Stimulated activated CD4-positive, alpha-beta T cell treated with anti-CD3 and anti-CD28 coated beads, Interleukin-1b, Interleukin-23, amount 100 ng/mL, for 48 hours (primary cell): ENCODE results near the gene IFT122.

Experiments used
- DNase-seq: peaks from one replicate; pipeline ENCODE4 v3.0.0-alpha.2; 2020

The IFT122 gene

DNA sequence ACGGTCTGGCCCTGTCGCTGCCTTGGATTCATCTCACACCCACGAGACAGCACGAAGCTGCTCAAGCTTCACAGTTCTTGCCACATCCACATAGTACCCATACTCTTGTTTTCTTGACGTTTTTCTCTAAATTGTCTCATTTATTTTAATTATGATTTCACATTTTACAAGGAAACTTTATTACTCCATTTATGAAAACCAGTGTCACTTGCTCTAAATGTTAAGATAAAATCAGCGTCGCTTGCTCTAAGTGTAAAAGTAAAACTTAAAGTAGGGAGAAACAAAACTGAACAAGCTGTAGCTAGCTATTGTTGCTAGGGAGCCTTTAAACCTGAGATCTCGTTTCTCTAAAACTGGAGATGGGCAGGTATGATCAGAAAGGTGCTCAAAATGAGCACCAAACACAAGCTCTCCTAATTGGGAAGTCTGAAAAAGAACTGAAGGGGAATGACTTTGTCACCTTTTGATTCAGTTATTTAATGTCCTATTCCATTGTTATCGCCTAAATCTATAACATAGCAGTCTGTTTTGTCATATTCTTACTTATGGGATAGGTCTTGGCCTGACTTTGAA, 680 bp downstream of the IFT122 start:
- no peak for DNase-seq

DNA sequence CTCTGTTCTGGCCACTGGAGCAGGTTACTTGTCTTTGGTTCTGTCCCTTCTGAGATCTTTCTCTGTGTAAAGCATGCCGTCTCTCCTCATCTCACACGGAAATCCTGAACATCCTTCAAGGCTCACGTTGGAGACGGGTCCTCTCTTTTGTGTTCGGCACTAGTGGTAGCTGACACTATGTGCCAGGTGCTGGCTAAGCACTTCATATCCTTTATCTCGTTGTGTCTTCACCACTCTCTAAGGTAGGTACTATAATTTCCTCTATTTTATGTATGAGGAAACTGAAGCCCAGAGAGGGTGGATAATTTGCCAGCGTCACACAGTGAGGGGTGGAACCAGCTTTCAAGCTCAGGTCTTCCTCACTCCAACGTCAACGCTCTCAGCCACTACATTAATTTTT, 1.2 kb downstream of the IFT122 start:
- DNase-seq: no peak

DNA sequence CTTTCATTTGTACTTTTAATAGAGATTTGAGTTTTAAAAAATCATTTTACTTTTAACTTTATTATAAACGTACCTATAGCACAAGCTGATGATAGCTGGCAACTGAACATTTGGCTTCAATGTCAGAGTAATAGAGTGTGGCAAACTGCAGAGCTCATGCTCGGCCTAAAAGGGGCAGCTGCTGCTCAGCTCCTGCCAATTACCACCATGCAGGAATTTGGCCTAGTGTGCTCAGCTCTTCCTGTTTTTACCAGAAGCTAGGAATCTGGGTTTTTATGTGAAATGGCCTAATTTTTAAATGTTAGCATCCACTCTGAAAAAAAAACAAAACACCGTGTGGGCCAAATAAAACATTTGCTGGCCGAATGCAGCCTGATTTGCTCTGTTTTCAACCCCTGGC, 1.8 kb downstream of the IFT122 start:
- DNase-seq: no peak

DNA sequence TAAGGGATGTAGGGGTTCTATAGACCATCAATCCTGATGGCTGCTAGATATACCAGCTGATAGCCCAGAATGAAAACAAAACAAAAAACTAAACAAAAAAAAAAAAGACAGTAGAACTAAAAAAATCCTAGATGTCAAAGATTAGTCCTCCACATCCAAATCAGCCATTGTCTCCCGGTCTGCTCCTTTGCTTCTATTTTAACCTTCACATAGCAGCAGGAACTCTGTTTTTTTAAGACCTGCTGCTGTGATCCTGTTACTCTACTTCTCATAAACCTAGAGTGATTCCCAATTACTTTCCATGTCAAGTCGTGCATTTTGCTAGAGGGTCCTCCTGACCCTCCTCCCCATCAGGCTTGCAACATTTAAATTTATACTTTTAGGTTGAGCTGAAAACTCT, 2.5 kb downstream of the IFT122 start:
- DNase-seq: no peak

DNA sequence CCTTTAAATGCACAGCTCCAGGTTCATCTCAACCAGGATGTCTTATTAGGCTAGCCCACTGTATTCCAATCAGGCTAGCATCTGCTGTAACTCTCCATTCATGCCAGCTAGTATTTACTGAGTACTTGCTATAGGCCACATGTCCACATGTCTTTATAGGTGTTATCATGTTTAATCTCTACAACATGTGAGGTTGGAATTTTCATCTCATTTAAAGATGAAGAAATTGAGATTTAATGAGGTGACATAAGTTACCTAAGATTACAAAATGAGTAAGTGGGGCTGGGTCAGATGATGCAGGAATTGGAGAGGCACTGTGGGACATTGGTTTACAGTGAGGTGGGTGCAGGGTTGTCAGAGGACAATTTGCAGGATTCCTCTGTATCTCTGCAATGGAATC, 2.9 kb downstream of the IFT122 start:
- DNase-seq: no peak

DNA sequence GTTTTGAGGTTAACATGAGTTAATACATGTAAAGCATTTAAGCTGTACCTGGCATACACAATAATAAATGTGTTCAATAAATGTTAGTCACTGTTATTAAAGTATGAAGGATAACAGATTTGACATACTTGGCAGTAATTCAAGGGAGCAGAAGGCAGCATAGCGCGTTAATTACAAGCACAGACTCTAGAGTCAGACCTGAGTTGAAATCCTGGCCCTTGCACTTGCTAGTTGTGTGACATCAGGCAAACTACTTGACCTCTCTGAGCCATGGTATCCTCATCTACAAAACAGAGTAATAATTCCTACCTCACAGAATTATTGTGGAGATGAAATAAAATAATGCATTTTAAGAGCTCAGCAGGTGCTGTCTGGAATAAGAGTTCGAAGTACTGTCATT, 5.4 kb downstream of the IFT122 start:
- DNase-seq: no peak

DNA sequence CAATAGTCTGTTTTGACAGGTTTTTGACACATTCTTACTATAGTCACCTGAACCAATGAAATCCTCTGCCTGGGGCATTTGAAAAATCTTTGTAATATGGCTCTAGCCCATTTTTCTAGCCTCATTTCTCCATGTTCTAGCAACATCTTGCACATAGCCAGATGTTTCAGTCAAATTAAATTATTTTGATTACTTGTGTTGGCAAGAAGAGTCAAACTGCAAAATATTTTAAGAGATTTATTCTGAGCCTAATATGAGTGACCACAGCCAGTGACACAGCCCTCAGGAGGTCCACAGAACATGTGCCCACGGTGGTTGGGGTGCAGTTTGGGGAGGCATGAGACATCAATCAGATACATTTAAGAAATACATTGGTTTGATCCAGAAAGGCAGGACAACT, 6.9 kb downstream of the IFT122 start:
- DNase-seq: no peak

DNA sequence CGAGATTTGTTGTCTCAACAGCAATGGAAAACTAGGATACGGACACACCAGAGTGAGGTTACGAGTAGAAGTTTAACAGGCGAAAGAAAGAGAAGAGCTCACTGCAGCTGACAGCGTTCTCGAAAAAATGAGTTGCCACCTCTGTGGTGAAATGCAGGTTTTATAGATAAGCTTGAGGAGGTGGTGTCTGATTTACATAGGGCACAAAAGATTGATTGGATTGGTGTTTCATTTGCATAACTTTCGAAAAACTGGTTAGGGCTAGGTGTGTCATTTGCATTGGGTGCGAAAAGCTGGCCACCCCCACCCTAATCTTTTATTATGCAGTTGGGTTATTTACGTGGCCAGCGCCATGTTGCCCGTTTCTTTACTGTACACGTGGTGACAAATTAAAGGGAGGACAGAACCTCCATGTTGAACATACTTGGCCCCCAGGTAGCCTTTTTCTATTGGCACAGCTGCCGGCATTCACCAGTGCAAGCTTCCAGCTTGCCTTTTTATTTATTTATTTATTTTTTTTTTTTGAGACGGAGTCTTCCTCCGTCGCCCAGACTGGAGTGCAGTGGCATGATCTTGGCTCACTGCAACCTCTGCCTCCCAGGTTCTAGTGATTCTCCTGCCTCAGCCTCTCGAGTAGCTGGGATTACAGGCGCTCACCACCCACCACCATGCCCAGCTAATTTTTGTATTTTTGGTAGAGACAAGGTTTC, 8.3 kb downstream of the IFT122 start:
- no peak for DNase-seq

DNA sequence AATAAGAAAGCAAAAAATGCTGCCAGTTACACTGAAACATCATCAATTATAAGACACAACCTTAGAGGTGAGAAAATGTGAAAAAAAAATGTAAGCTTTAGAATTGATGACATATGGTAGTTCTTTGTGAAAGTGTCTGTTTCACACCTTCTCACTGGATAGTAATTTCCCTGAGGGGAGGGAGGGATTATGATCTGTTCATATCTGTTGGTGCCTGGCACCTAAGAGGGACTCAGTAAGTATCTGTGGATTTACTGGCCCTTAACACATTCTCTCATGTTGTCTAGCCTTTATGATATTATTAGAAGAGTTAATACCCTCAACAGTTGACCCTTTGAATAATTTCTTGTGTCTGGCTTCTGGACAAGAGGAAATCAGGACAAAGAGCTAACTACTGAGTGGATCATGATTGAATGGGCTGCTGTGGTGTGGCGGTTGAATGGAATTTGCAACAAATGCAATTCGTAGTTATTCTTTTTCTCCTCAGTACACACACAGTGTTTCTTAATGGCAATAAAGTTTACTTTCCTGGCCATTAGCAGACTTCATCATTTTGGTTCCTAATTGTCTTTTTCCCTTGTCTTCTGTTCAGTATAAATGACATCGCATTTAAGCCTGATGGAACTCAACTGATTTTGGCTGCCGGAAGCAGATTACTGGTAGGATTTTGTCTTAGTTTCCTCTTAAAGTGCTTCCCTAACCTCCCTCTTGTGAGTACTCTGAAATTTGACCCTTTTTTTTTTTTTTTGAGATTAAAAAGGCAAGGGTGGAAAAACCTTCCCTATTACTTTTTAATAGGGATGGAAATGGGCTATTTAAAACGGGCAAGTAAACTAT, 9.5 kb downstream of the IFT122 start:
- DNase-seq: no peak

DNA sequence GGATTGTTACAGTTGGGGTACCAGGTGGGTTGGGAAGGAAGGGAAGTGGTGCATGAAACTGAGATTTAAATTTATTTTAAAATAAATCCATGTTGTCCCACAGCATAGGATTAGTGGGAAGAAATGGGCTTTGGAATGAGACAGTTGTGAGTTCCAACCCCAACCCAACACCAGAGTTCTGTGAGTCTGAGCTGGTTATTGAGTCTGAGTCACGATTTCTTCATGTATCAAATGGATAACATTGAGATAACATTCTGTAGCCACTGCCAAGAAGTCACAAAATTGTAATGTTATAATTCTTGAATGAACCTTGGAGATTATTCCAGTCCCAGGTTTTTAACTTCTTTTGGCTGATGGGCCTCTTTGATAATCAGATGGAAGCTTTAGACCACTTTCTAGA, 13.7 kb downstream of the IFT122 start:
- DNase-seq: no peak

DNA sequence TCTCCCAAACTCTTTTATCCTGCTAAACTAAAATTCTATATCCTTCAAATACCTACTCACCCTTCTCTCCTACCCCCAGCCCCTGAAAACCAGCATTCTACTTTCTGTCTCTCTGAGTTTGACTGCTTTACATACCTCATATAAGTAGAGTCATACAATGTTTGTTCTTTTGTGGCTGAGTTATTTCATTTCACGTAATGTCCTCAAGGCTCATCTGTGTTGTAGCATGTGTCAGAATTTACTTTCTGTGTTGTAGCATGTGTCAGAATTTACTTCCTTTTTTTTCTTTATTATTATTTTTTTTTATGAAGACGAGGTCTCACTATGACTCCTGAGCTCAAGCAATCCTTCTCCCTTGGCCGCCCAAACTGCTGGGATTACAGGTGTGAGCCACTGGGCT, 20.1 kb downstream of the IFT122 start:
- DNase-seq: no peak

DNA sequence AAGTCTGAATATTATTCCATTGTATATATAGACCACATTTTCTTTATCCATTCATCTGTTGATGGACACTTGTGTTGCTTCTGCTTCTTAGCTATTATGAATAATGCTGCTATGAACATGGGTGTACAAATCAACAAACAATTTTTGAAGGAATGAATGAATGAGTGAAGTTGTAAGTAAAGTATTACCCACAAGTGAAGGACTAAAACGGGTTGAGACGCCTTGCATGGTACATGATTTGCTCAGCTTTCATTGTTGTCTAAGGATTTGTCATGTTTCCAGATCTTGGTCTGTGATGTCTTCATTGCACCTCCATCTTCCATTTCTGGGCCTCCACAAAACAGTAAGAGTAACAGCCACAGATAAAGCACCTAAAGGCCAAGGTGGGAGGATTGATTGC, 20.5 kb downstream of the IFT122 start:
- DNase-seq: no peak

DNA sequence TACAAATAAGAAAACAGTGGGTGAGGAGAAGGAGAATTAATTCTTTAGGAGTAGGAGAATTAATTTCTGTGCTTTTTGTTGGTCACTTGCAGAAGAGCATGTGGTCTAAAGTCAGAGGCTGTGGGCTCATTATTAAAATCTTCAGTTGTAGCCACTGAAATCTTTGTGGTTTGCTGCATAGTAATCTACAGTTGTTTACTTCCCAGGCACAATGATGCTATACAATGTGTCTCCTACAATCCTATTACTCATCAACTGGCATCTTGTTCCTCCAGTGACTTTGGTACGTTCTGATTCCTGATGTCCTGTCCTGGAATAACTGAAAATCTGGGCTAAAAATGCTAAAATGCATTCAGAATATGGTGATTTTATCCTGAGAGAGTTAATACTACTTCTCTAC, 21.0 kb downstream of the IFT122 start:
- DNase-seq: no peak

DNA sequence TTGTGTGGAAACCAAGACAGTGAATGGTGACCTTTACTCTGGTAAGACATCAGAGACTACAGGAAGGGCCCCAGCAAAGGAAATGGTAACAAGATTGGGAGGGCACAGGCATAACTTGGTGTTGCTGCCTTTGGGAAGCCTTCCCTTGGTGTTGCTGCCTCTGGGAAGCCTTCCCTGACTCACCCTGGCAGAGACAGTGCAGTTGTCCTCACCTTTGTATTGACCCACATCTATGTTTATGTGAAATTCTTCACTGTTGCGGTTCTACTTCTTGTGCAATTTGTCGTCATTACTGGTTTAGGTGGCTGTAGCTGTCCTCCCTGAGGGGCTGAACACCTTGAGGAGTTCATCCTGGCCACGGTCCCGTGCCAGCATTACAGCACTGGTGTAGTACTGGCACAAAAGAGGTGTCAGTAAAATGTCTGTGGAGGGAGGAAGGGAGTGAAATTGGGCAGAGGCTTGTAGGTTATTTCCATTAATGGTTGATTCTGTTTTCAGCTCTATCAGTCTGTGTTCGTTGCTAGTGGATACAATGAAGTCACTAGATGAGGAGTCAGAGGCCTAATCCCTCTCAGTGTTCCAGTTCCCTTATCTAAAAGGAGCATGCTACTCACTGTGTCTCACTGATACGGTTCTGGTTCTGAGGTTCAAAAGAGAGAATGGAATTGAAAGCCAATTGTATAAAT, 21.6 kb downstream of the IFT122 start:
- DNase-seq: no peak

DNA sequence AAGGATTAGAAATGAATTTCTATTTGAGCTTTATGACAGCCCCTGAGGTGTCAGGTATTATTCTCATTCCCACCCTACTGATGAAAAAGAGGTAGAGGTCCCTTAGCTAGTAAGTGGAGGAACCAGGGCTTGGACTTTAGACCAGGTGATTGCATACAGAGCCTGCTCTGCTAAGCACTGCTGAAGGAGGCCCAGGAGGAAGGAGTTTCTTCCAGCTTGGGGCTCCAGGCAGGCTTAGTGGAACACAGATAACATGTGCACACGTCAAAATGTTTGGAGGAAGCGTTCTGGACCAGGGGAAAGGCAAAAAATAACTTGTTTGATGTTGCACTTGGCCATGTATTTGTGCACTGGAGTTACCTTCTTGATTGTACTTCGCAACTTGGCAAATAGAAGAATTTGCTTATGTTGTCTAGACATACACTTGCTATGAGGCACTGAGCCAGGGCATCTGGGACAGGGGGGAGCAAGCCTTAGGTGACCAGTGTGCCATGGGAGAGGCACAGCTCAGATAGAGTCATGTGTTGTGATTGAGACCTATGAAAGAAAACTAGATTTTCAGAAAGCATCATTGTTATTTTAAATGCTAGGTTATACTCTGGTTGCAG, 22.4 kb downstream of the IFT122 start:
- no peak for DNase-seq

DNA sequence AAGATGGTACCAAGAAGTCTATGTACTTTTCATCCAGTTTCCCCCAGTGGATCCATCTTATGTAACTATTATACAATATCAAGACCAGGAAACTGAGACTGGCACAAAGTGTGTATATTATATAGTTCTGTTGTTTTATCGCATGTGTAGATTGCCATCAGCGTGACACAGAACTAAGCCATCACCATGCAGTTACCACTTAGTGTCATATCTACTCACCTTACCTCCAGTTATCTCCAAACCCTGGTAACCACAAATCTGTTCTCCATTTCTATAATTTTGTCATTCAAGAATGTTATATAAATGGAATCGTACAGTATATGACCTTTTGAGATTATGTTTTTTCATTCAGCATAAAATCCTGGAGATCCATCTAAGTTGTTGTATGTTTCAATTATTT, 23.1 kb downstream of the IFT122 start:
- no peak for DNase-seq

DNA sequence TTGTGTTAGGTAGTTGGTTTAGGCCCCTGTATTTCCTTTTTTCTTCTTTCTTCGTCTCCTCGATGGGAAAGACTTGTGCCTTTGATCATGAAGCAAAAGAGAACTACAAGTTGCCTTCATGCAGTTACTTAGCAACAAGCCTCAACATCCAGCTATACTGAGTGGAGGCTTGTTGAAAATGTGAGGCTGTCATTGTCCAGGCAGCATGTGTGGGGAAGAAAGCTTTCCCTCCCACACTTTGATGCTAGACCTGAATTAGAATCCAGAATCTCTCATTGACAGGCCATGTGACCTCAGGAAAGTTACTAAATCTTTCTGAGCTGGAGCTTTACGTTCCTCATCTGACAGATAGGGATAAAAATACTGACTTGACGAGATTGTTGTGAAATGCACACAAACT, 23.7 kb downstream of the IFT122 start:
- no peak for DNase-seq

DNA sequence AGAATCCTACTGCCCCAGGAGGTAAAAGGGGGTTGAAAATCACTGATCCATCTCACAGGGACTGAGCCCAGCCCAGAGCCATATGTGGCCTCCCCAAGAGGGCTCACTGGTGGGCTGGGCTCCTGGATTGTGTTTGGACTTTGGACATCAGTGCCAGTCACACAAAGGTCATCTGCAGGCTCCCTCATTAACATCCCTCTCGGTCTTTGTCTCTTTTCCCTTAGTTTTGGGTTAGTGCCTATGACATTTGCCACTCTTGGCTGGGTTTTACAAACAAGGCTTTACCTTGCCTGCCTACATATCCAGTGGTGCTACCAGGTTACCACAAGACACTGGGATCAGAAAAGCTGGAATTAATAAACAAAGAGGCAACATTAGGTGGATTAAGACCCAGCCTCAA, 27.9 kb downstream of the IFT122 start:
- DNase-seq: no peak

DNA sequence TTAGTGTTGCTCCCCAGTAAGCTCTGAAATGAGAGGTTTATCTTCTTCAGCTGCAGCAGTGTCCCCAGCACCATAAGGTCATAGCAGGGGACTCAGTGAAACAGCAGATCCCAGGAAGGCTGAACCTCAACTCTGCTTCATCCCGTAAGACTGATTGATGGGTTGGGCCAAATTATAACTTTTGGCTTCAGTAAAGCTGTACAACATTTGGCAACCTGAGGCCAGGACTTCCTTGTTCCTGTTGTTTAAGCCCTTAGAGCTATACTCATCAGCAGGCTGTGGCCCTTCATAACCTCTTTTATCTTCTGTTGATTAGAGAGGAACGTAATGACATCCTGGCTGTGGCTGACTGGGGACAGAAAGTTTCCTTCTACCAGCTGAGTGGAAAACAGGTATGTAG, 29.0 kb downstream of the IFT122 start:
- DNase-seq: no peak

DNA sequence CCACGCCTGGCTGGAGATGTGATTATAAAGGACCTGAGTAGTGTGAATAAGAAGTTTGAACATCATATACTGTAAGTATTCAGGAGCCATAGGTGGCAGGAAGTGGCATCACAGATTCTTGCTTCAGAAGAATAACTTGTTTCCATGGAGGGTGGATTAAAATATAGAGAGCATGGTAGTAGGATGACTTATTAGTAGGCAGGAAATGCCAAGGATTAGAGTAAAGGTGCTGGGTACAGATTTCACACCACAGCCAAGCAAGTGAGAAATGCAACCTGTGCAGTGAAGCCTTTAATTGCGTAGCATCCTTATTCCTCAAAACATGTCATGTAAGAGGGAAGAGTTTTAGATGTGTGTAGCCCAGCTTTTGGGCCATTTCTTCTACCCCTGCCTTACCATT, 30.8 kb downstream of the IFT122 start:
- DNase-seq: no peak

DNA sequence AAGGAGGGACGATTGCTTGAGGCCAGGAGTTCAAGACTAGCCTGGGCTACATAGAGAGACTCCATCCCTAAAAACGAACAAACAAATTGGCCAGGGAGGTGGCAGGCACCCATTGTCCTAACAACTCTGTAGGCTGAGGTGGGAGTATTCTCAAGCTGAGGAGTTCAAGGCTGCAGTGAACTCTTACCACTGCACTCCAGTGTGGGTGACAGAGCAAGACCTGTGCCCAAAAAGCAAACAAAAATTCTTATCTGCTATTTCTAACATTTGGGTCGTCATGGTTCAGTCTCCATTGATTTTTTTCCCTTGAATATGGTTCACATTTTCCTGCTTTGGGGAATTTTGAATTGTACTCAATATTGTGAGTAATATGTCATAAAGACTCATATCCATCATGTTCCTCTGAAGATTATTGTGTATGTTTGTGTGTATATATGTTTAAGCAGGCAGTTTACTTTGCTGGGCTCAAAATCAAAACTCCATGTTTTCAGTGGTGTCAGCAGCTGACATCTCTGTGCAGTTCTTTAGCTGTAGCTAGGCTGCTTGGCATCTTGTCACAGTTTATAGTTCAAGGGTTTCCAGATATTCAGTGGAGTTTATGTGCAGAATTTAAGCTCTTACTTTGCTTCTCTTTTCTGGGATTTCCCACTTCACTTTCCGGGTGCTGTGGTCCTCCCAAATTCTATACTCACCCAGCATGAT, 33.2 kb downstream of the IFT122 start:
- no peak for DNase-seq

DNA sequence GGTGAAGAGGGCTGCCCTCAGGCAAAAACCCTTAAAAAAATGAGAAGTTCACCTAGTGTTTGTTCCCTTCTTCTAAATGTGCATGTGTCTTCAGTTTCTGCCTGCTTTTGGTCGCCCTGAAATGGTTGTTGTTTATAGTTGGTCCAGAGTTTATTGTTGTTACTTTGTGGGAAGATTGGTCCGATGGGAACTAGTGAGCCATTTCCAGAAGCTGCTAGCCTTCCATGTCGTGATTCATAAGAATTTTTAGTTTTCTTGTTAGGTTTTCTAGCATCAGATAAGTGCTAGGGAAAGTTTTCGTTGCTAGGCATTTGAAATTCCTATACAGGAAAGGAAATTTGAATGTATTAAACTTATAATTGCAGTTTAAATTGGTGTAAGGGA, 33.7 kb downstream of the IFT122 start:
- DNase-seq: no peak
